Measurements from ENCODE around the gene HAPSTR1. TPM values are rescaled to one million over a fixed set of nuclear protein-coding genes. Genes with fewer than 3 reads are reported as not detected.
A peak's percentile ranks its signal among the peaks of the same experiment; 100 is the strongest.

HAPSTR1 gene
- total RNA-seq, 1 donor: 77.6 TPM

GRCh38 chr16:9136596-9136995 lies 45.2 kb downstream of the HAPSTR1 start:
- no peak for TF ChIP-seq CTCF (IDR thresholded peaks at IDR 0.05; ENCODE audit: insufficient read depth, low read length)
- no peak overlapping the region for H3K4me3 ChIP-seq (ENCODE audit: low read depth, low read length)
- no peak for DNase-seq (ENCODE audit: low read depth)

- no peak for DNase-seq (ENCODE audit: low read depth)
- TF ChIP-seq CTCF (IDR thresholded peaks at IDR 0.05; ENCODE audit: insufficient read depth, low read length): no peak
- H3K4me3 ChIP-seq (ENCODE audit: low read depth, low read length): no peak overlapping the region
Observed at GRCh38 chr16:9138021-9138680, 46.7 kb downstream of the HAPSTR1 start.

- peak; percentile 63 for DNase-seq (ENCODE audit: low read depth)
- TF ChIP-seq CTCF (IDR thresholded peaks at IDR 0.05; ENCODE audit: insufficient read depth, low read length): peak; percentile 94
- H3K4me3 ChIP-seq (ENCODE audit: low read depth, low read length): peak overlapping the region; percentile 47
Observed at GRCh38 chr16:9138731-9139501, 47.5 kb downstream of the HAPSTR1 start.

GRCh38 chr16:9139965-9140364 lies 48.5 kb downstream of the HAPSTR1 start:
- peak; percentile 31 for DNase-seq (ENCODE audit: low read depth)
- no peak for TF ChIP-seq CTCF (IDR thresholded peaks at IDR 0.05; ENCODE audit: insufficient read depth, low read length)
- H3K4me3 ChIP-seq (ENCODE audit: low read depth, low read length): no peak overlapping the region

Other genes starting within 250 kb of the HAPSTR1 start
- 66.5 and 68.3 TPM in 2 replicates for gene CARHSP1, start 222.6 kb upstream of the HAPSTR1 start, total RNA-seq (ENCODE audit: low replicate concordance)
- not detected in 2 replicates for gene LITAFD, start 209.3 kb upstream of the HAPSTR1 start, total RNA-seq (ENCODE audit: low replicate concordance)
- 55.3 and 141 TPM in 2 replicates for gene USP7, start 127.7 kb upstream of the HAPSTR1 start, total RNA-seq (ENCODE audit: low replicate concordance)

Data from fibroblast of the aortic adventitia (primary cell).